CD14-positive monocyte (primary cell): ENCODE results near the gene ZNF318. TPM values are rescaled to one million over a fixed set of nuclear protein-coding genes. Genes with fewer than 3 reads are reported as not detected.
A peak's percentile ranks its signal among the peaks of the same experiment; 100 is the strongest.

ENCODE experiments used
- DNase-seq, 3 donors: peaks; one replicate each; pipeline ENCODE4 v3.0.0-alpha.2; 2011 to 2022
- H2AFZ ChIP-seq: 2 replicates; pipeline ENCODE4 v1.6.0; 2012; ENCODE audit warnings: mild to moderate bottlenecking, low read depth, low read length, inconsistent platforms; ENCODE audit not compliant: insufficient read depth, poor library complexity, severe bottlenecking
- H3K27ac ChIP-seq, 2 donors: 1 replicate in 1 of 2; 2 replicates in 1 of 2; pipeline ENCODE4 v1.5.1; 2012 to 2013; ENCODE audit warnings: low read length in 2 of 2, control low read depth in 1 of 2, inconsistent platforms in 1 of 2, low read depth in 1 of 2, mild to moderate bottlenecking in 1 of 2
- H3K27me3 ChIP-seq, 2 donors: one replicate each; pipeline versions ENCODE4 v1.6.0 to v1.6.1; 2011 to 2013; ENCODE audit warnings: low read length in 2 of 2; ENCODE audit not compliant: control insufficient read depth in 2 of 2, insufficient read depth in 2 of 2
- H3K36me3 ChIP-seq, 2 donors: replicated peaks in 1 of 2; 1 replicate in 1 of 2; 2 replicates in 1 of 2; pipeline versions ENCODE4 v1.5.1 to v1.6.1; 2012 to 2013; ENCODE audit warnings: low read length in 2 of 2, control low read depth in 1 of 2, inconsistent platforms in 1 of 2, mild to moderate bottlenecking in 1 of 2; ENCODE audit not compliant: insufficient read depth in 2 of 2, control insufficient read depth in 1 of 2
- H3K4me1 ChIP-seq, 2 donors: 1 replicate in 1 of 2; 2 replicates in 1 of 2; pipeline versions ENCODE4 v1.5.1 to v1.6.1; 2012 to 2013; ENCODE audit warnings: low read length in 2 of 2, control low read depth in 1 of 2, inconsistent platforms in 1 of 2, mild to moderate bottlenecking in 1 of 2, moderate library complexity in 1 of 2; ENCODE audit not compliant: insufficient read depth in 2 of 2, control insufficient read depth in 1 of 2
- H3K4me2 ChIP-seq: replicated peaks from 2 replicates; pipeline ENCODE3; 2012; ENCODE audit warnings: low read length, moderate library complexity, mild to moderate bottlenecking; ENCODE audit not compliant: poor library complexity, severe bottlenecking; ENCODE audit errors: extremely low read depth
- H3K4me3 ChIP-seq, 3 experiments: fragments of 200-600 bp in 1 of 3; sonication (generic) in 1 of 3; replicated peaks in 1 of 3; 1 replicate in 2 of 3; 2 replicates in 1 of 3; pipeline ENCODE4 v1.5.1; 2011 to 2013; ENCODE audit warnings: low read length in 3 of 3, mild to moderate bottlenecking in 3 of 3, control low read depth in 2 of 3, low read depth in 2 of 3, inconsistent platforms in 1 of 3, moderate library complexity in 1 of 3
- H3K79me2 ChIP-seq: 2 replicates; pipeline ENCODE4 v1.6.0; 2012; ENCODE audit warnings: mild to moderate bottlenecking, control low read depth, inconsistent platforms, low read length, moderate library complexity; ENCODE audit not compliant: insufficient read depth
- H3K9ac ChIP-seq: 2 replicates; pipeline ENCODE4 v1.6.0; 2017; ENCODE audit warnings: low read length, mild to moderate bottlenecking; ENCODE audit not compliant: insufficient read depth, poor library complexity, severe bottlenecking
- H3K9me3 ChIP-seq, 2 donors: replicated peaks in 1 of 2; 1 replicate in 1 of 2; 2 replicates in 1 of 2; pipeline versions ENCODE4 v1.5.1 to v1.6.1; 2012 to 2013; ENCODE audit warnings: low read length in 2 of 2, control low read depth in 1 of 2; ENCODE audit not compliant: control insufficient read depth in 1 of 2, insufficient read depth in 1 of 2
- H4K20me1 ChIP-seq: 2 replicates; pipeline ENCODE4 v1.6.0; 2012; ENCODE audit warnings: mild to moderate bottlenecking, low read length, control low read depth, moderate library complexity; ENCODE audit not compliant: insufficient read depth
- H3K27ac Mint-ChIP-seq, 7 donors: one replicate each; pipeline ENCODE4 v1.8.0; 2020; ENCODE audit warnings: mild to moderate bottlenecking in 7 of 7, mixed read lengths in 7 of 7, moderate library complexity in 6 of 7, inconsistent platforms in 2 of 7
- H3K27me3 Mint-ChIP-seq, 3 donors: one replicate each; pipeline ENCODE4 v1.8.0; 2021 to 2022; ENCODE audit warnings: low read depth in 3 of 3, mild to moderate bottlenecking in 3 of 3, mixed read lengths in 3 of 3, moderate library complexity in 3 of 3, inconsistent platforms in 1 of 3
- H3K36me3 Mint-ChIP-seq, 2 donors: one replicate each; pipeline ENCODE4 v1.8.0; 2020; ENCODE audit warnings: mixed read lengths in 2 of 2, inconsistent platforms in 1 of 2, mild to moderate bottlenecking in 1 of 2
- H3K4me1 Mint-ChIP-seq: one replicate; pipeline ENCODE4 v1.8.0; 2020; ENCODE audit warnings: mild to moderate bottlenecking, mixed read lengths
- H3K4me3 Mint-ChIP-seq, 2 donors: one replicate each; pipeline ENCODE4 v1.8.0; 2020; ENCODE audit warnings: mild to moderate bottlenecking in 2 of 2, mixed read lengths in 2 of 2, moderate library complexity in 1 of 2
- H3K9me3 Mint-ChIP-seq, 7 donors: one replicate each; pipeline ENCODE4 v1.8.0; 2020 to 2022; ENCODE audit warnings: mixed read lengths in 7 of 7, mild to moderate bottlenecking in 6 of 7, moderate library complexity in 6 of 7, inconsistent platforms in 2 of 7
- WGBS: methylation state at CpG from one replicate; pipeline ENCODE4 v1.1.5; 2013; ENCODE audit warnings: missing lambda C conversion rate; ENCODE audit not compliant: insufficient coverage; 5-methylcytosine and 5-hydroxymethylcytosine counted together
- intact Hi-C, 2 donors: fragments of 100-400 bp; cut with micrococcal nuclease; formaldehyde crosslinking; loops; one replicate each; pipeline versions ENCODE4 v1.15.0 to v1.15.1; 2023
- polyA plus RNA-seq, 3 donors: library from polyadenylated mRNA; depleted of rRNA in 1 of 3; unstranded in 2 of 3; stranded (reverse) in 1 of 3; fragments of 300-500 nt in 2 of 3; fragments of >200 nt in 1 of 3; fragmentation: Illumina TruSeq in 2 of 3; gene quantifications; 1 replicate in 2 of 3; 2 replicates in 1 of 3; pipeline ENCODE4 v1.2.3, GENCODE V29; 2012 to 2021
- TF ChIP-seq, protein P1 (sequence below): fragments of 200-600 bp; IDR thresholded peaks from one replicate; pipeline ENCODE4 v1.8.0; 2022; ENCODE audit warnings: antibody characterized with exemption, mild to moderate bottlenecking

Gene ZNF318
- polyA plus RNA-seq, 3 donors, result 3.2 to 19.4 (median 3.6) TPM

DNA sequence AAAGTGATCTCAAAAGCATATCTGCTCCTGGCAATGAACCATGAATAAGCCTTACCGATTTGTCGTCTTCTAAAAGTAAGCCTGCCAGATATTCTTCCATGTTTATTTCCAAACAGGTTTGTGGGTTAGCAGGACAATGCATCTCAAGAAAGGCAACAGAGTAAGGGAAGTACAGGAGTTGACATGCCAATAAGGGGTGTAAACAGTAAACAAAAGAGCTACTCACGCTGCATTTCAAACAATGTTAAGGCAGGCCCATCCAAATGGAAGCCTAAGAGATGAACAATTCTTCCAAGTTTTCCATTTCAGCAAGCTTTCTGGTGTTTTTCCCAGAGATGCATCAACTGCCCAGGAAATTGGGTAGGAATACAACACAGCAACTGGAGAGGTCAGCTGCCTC lies 33.1 kb downstream of the ZNF318 start:
- Mint-ChIP-seq H3K9me3 (no peaks in the 10 kb centered on the region), H3K36me3 (peaks cover 52 to 55% of the 10 kb centered on the region in 2 donors), H3K27ac (no peak overlapping the region), H3K4me3 (no peak overlapping the region), H3K27me3 (no peaks in the 10 kb centered on the region), H3K4me1 (peaks cover 31% of the 10 kb centered on the region)
- H3K79me2 ChIP-seq, result no peaks in the 10 kb centered on the region
- no peak overlapping the region for H3K9ac ChIP-seq
- peaks cover 32 to 36% of the 10 kb centered on the region in 2 donors for H3K4me1 ChIP-seq
- no peak overlapping the region for H3K27ac ChIP-seq
- TF ChIP-seq, protein P1, sequence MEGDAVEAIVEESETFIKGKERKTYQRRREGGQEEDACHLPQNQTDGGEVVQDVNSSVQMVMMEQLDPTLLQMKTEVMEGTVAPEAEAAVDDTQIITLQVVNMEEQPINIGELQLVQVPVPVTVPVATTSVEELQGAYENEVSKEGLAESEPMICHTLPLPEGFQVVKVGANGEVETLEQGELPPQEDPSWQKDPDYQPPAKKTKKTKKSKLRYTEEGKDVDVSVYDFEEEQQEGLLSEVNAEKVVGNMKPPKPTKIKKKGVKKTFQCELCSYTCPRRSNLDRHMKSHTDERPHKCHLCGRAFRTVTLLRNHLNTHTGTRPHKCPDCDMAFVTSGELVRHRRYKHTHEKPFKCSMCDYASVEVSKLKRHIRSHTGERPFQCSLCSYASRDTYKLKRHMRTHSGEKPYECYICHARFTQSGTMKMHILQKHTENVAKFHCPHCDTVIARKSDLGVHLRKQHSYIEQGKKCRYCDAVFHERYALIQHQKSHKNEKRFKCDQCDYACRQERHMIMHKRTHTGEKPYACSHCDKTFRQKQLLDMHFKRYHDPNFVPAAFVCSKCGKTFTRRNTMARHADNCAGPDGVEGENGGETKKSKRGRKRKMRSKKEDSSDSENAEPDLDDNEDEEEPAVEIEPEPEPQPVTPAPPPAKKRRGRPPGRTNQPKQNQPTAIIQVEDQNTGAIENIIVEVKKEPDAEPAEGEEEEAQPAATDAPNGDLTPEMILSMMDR, result no peak
- no peak overlapping the region for H3K4me2 ChIP-seq
- H3K9me3 ChIP-seq, result no peaks in the 10 kb centered on the region
- intact Hi-C loops, result loop anchor here in 1 of 2 donors (5.0 kb wide), 1 partner anchor 74 kb away; no protein-coding TSS in a partner anchor
- peaks cover 43 to 59% of the 10 kb centered on the region in 2 donors for H3K36me3 ChIP-seq
- no peak overlapping the region for H3K4me3 ChIP-seq
- 100% methylated on average over 1 of the region's 3 CpGs for WGBS
- H2AFZ ChIP-seq, result no peak overlapping the region
- no peaks in the 10 kb centered on the region for H3K27me3 ChIP-seq
- H4K20me1 ChIP-seq, result no peaks in the 10 kb centered on the region
- no peak for DNase-seq

DNA sequence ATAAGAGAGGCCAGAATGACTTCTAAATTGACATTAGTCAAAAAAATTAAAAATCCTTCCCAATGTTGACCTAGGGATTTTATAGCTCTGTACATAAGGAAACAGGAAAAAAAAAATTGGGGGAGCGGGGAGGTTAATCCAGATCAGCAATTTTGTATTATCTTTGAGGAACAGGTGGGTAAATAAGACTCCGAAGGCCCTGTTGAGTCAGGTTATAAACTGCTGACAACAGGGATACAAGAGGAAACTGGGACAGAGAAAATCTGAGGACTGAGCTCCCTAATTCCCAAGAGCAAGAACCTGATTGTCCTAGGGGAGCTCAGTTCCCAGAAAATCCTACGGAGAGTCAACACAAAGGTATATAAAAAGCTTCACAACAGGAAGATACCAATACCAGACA lies 34.0 kb downstream of the ZNF318 start:
- no peak for DNase-seq
- no peaks in the 10 kb centered on the region for H4K20me1 ChIP-seq
- no peaks in the 10 kb centered on the region for H3K79me2 ChIP-seq
- H3K9ac ChIP-seq, result no peak overlapping the region
- no peak overlapping the region for H3K4me2 ChIP-seq
- H3K4me1 ChIP-seq, result peaks cover 41 to 43% of the 10 kb centered on the region in 2 donors
- TF ChIP-seq, protein P1, result no peak
- peaks cover 37 to 49% of the 10 kb centered on the region in 2 donors for H3K36me3 ChIP-seq
- Mint-ChIP-seq H3K9me3 (no peaks in the 10 kb centered on the region), H3K27me3 (no peaks in the 10 kb centered on the region), H3K27ac (peak overlapping the region in 1 of 7 donors; percentile 22), H3K4me3 (no peak overlapping the region), H3K4me1 (peaks cover 37% of the 10 kb centered on the region), H3K36me3 (peaks cover 43 to 45% of the 10 kb centered on the region in 2 donors)
- H2AFZ ChIP-seq, result no peak overlapping the region
- H3K4me3 ChIP-seq, result no peak overlapping the region
- H3K27ac ChIP-seq, result no peak overlapping the region
- intact Hi-C loops, result loop anchor here (1.0 to 5.0 kb wide), 2 partner anchors 72 to 73 kb away; no protein-coding TSS in a partner anchor
- WGBS, result 100% methylated on average over 1 of the region's 3 CpGs
- no peaks in the 10 kb centered on the region for H3K27me3 ChIP-seq
- no peaks in the 10 kb centered on the region for H3K9me3 ChIP-seq
